Measurements from ENCODE around the gene CCDC191.

DNA sequence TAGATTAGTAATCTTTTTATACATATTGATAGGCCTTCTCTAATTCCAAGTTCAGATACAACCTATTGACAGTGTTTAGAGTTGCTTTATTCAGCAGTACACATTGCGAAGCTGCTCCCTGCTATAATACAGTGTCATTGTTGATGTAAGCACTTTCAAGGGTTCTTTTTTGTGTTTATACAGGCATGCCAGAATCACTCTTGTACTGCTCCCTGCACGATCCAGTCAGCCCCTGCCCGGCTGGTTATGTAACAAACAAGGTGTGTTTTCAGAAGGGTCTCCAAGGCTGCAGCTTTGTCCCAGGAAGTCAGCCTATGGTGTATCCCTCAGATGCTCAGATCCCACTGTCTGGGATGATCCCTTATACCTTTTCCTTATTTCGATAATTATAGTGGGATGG, 11.5 kb upstream of the CCDC191 start:
- TF ChIP-seq RAD21 (IDR thresholded peaks at IDR 0.05; ENCODE audit: low read length) (no peak), MAZ (IDR thresholded peaks at IDR 0.05; ENCODE audit: borderline replicate concordance, low read depth, low read length) (no peak), SMC3 (IDR thresholded peaks at IDR 0.05; ENCODE audit: low read depth, low read length) (no peak), POLR2A (IDR thresholded peaks at IDR 0.05; ENCODE audit: low read depth, low read length) (no peak), MAFK (IDR thresholded peaks at IDR 0.05; ENCODE audit: low read depth, low read length) (no peak), BHLHE40 (IDR thresholded peaks at IDR 0.05; ENCODE audit: low read depth, low read length) (no peak), CEBPB (IDR thresholded peaks at IDR 0.05; ENCODE audit: low read depth, low read length) (no peak)
- TF ChIP-seq, protein P1, sequence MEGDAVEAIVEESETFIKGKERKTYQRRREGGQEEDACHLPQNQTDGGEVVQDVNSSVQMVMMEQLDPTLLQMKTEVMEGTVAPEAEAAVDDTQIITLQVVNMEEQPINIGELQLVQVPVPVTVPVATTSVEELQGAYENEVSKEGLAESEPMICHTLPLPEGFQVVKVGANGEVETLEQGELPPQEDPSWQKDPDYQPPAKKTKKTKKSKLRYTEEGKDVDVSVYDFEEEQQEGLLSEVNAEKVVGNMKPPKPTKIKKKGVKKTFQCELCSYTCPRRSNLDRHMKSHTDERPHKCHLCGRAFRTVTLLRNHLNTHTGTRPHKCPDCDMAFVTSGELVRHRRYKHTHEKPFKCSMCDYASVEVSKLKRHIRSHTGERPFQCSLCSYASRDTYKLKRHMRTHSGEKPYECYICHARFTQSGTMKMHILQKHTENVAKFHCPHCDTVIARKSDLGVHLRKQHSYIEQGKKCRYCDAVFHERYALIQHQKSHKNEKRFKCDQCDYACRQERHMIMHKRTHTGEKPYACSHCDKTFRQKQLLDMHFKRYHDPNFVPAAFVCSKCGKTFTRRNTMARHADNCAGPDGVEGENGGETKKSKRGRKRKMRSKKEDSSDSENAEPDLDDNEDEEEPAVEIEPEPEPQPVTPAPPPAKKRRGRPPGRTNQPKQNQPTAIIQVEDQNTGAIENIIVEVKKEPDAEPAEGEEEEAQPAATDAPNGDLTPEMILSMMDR (conservative IDR thresholded peaks at IDR 0.05; ENCODE audit: low read depth, low read length), result no peak
- TF ChIP-seq, protein P2, sequence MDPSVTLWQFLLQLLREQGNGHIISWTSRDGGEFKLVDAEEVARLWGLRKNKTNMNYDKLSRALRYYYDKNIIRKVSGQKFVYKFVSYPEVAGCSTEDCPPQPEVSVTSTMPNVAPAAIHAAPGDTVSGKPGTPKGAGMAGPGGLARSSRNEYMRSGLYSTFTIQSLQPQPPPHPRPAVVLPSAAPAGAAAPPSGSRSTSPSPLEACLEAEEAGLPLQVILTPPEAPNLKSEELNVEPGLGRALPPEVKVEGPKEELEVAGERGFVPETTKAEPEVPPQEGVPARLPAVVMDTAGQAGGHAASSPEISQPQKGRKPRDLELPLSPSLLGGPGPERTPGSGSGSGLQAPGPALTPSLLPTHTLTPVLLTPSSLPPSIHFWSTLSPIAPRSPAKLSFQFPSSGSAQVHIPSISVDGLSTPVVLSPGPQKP (IDR thresholded peaks at IDR 0.05; ENCODE audit: borderline replicate concordance, low read depth, low read length), result no peak
- TF ChIP-seq, protein P3, sequence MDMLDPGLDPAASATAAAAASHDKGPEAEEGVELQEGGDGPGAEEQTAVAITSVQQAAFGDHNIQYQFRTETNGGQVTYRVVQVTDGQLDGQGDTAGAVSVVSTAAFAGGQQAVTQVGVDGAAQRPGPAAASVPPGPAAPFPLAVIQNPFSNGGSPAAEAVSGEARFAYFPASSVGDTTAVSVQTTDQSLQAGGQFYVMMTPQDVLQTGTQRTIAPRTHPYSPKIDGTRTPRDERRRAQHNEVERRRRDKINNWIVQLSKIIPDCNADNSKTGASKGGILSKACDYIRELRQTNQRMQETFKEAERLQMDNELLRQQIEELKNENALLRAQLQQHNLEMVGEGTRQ (IDR thresholded peaks at IDR 0.05; ENCODE audit: low read depth, low read length), result no peak
